WTC11 (cell line): Measurements from ENCODE around the gene ZNF350. TPM values are rescaled to one million over a fixed set of nuclear protein-coding genes. Genes with fewer than 3 reads are reported as not detected.

Experiments used
- ATAC-seq: fragments of 200-7000 bp; cut with Tn5 transposase; 2 replicates; pipeline ENCODE4 v1.10.0; 2021; ENCODE audit warnings: mild to moderate bottlenecking, moderate library complexity
- CTCF ChIA-PET: fragments of 300-600 bp; sonication (Branson Sonifier 250); formaldehyde crosslinking; loops from one replicate; lab custom pipeline; 2021; ENCODE audit warnings: antibody characterized with exemption; lab: Charles Lee
- POLR2A ChIA-PET: fragments of 350-600 bp; sonication (Branson Sonifier 250); formaldehyde crosslinking; loops from one replicate; lab custom pipeline; 2021; ENCODE audit warnings: antibody characterized with exemption; lab: Charles Lee
- DNase-seq: peaks from one replicate; pipeline ENCODE4 v3.0.0; 2021; ENCODE audit warnings: low spot score
- H3K27ac Mint-ChIP-seq: 2 replicates; pipeline ENCODE4 v1.8.0; 2021; ENCODE audit warnings: mixed read lengths
- H3K27me3 Mint-ChIP-seq: 2 replicates; pipeline ENCODE4 v1.8.0; 2021; ENCODE audit warnings: low read depth, mild to moderate bottlenecking, moderate library complexity, mixed read lengths
- H3K36me3 Mint-ChIP-seq: 2 replicates; pipeline ENCODE4 v1.8.0; 2021; ENCODE audit warnings: mixed read lengths
- H3K4me1 Mint-ChIP-seq: 2 replicates; pipeline ENCODE4 v1.8.0; 2022; ENCODE audit warnings: mixed read lengths
- H3K4me3 Mint-ChIP-seq: 2 replicates; pipeline ENCODE4 v1.8.0; 2021; ENCODE audit warnings: mild to moderate bottlenecking, moderate library complexity, mixed read lengths
- H3K9me3 Mint-ChIP-seq: 2 replicates; pipeline ENCODE4 v1.8.0; 2021; ENCODE audit warnings: mixed read lengths
- ATF1 ChIP-seq: sonication (generic); formaldehyde crosslinking; IDR thresholded peaks from 2 replicates; pipeline ENCODE4 v1.8.1; 2023; ENCODE audit warnings: mild to moderate bottlenecking, moderate library complexity, missing genetic modification reagents
- CREB1 ChIP-seq: sonication (generic); formaldehyde crosslinking; IDR thresholded peaks from 2 replicates; pipeline ENCODE4 v1.8.0; 2023; ENCODE audit warnings: mild to moderate bottlenecking, missing genetic modification reagents
- CREM ChIP-seq: sonication (generic); formaldehyde crosslinking; IDR thresholded peaks from 2 replicates; pipeline ENCODE4 v1.8.1; 2022; ENCODE audit warnings: mild to moderate bottlenecking, missing genetic modification reagents, moderate library complexity
- FOXK1 ChIP-seq: sonication (generic); formaldehyde crosslinking; IDR thresholded peaks from 2 replicates; pipeline ENCODE4 v1.8.0; 2022; ENCODE audit warnings: mild to moderate bottlenecking, moderate library complexity, missing genetic modification reagents
- FOXP4 ChIP-seq: sonication (generic); formaldehyde crosslinking; IDR thresholded peaks from 2 replicates; pipeline ENCODE4 v1.8.0; 2022; ENCODE audit warnings: mild to moderate bottlenecking, missing genetic modification reagents
- GABPB1 ChIP-seq: sonication (generic); formaldehyde crosslinking; IDR thresholded peaks from 2 replicates; pipeline ENCODE4 v1.8.1; 2023; ENCODE audit warnings: mild to moderate bottlenecking, missing genetic modification reagents
- IRF1 ChIP-seq: sonication (generic); formaldehyde crosslinking; IDR thresholded peaks from 2 replicates; pipeline ENCODE4 v1.8.0; 2023; ENCODE audit warnings: missing genetic modification reagents
- JUN ChIP-seq: sonication (generic); formaldehyde crosslinking; IDR thresholded peaks from 2 replicates; pipeline ENCODE4 v1.8.0; 2023; ENCODE audit warnings: mild to moderate bottlenecking, missing genetic modification reagents
- MAX ChIP-seq: sonication (generic); formaldehyde crosslinking; IDR thresholded peaks from 2 replicates; pipeline ENCODE4 v1.8.0; 2022; ENCODE audit warnings: mild to moderate bottlenecking, missing genetic modification reagents
- MXD4 ChIP-seq: fragments of 250-450 bp; sonication (Bioruptor Pico); IDR thresholded peaks from 2 replicates; pipeline ENCODE4 v1.8.0; 2021; ENCODE audit warnings: mild to moderate bottlenecking, moderate library complexity, borderline replicate concordance
- MYBL2 ChIP-seq: sonication (generic); formaldehyde crosslinking; IDR thresholded peaks from 2 replicates; pipeline ENCODE4 v1.8.1; 2023; ENCODE audit warnings: mild to moderate bottlenecking, moderate library complexity, missing genetic modification reagents
- NFATC4 ChIP-seq: fragments of 250-450 bp; sonication (Bioruptor Pico); IDR thresholded peaks from 2 replicates; pipeline ENCODE4 v1.9.0; 2021; ENCODE audit warnings: mild to moderate bottlenecking
- NR2C2 ChIP-seq: sonication (generic); formaldehyde crosslinking; IDR thresholded peaks from 2 replicates; pipeline ENCODE4 v1.8.0; 2022; ENCODE audit warnings: mild to moderate bottlenecking, missing genetic modification reagents
- PRRX2 ChIP-seq: fragments of 250-450 bp; sonication (Bioruptor Pico); IDR thresholded peaks from 2 replicates; pipeline ENCODE4 v1.8.0; 2021; ENCODE audit warnings: mild to moderate bottlenecking
- RORB ChIP-seq: fragments of 250-450 bp; sonication (Bioruptor Pico); IDR thresholded peaks from 2 replicates; pipeline ENCODE4 v1.9.0; 2021; ENCODE audit warnings: mild to moderate bottlenecking
- SMAD4 ChIP-seq: sonication (generic); formaldehyde crosslinking; IDR thresholded peaks from 2 replicates; pipeline ENCODE4 v1.8.0; 2022; ENCODE audit warnings: mild to moderate bottlenecking, missing genetic modification reagents
- TCF7 ChIP-seq: sonication (generic); formaldehyde crosslinking; IDR thresholded peaks from 2 replicates; pipeline ENCODE4 v1.8.0; 2022; ENCODE audit warnings: mild to moderate bottlenecking, low read depth, missing genetic modification reagents, moderate library complexity
- TEAD1 ChIP-seq: sonication (generic); formaldehyde crosslinking; IDR thresholded peaks from 2 replicates; pipeline ENCODE4 v1.8.0; 2022; ENCODE audit warnings: mild to moderate bottlenecking, missing genetic modification reagents
- ZNF138 ChIP-seq: sonication (generic); formaldehyde crosslinking; conservative IDR thresholded peaks from 2 replicates; pipeline ENCODE4 v1.8.1; 2022; ENCODE audit warnings: mild to moderate bottlenecking, moderate library complexity, missing genetic modification reagents
- ZNF232 ChIP-seq: sonication (generic); formaldehyde crosslinking; IDR thresholded peaks from 2 replicates; pipeline ENCODE4 v1.8.0; 2022; ENCODE audit warnings: mild to moderate bottlenecking, missing genetic modification reagents
- ZNF281 ChIP-seq: sonication (generic); formaldehyde crosslinking; IDR thresholded peaks from 2 replicates; pipeline ENCODE4 v1.8.0; 2023; ENCODE audit warnings: mild to moderate bottlenecking, missing genetic modification reagents
- ZNF423 ChIP-seq: fragments of 250-450 bp; sonication (Bioruptor Pico); IDR thresholded peaks from 2 replicates; pipeline ENCODE4 v2.1.2; 2022; ENCODE audit warnings: mild to moderate bottlenecking, moderate library complexity
- ZNF532 ChIP-seq: fragments of 250-450 bp; sonication (Bioruptor Pico); IDR thresholded peaks from 2 replicates; pipeline ENCODE4 v1.9.0; 2021; ENCODE audit warnings: mild to moderate bottlenecking, borderline replicate concordance
- ZSCAN18 ChIP-seq: fragments of 250-450 bp; sonication (Bioruptor Pico); IDR thresholded peaks from 2 replicates; pipeline ENCODE4 v2.1.2; 2022; ENCODE audit warnings: mild to moderate bottlenecking, moderate library complexity
- total RNA-seq: library from RNA; stranded (reverse); gene quantifications from 3 replicates; pipeline ENCODE4 v1.2.3, GENCODE V29; 2021

Gene ZNF350
- total RNA-seq, 1 experiment from 2014 or later = 8.1 TPM

GRCh38 chr19:52007806-52008557 is 21.3 kb upstream of the ZNF350 start, which contains the start of gene ZNF615 (continued):
- TF ChIP-seq ZSCAN18 = no peak
- TF ChIP-seq ATF1 (CRISPR knock-in tag) = no peak
- TF ChIP-seq FOXK1 (CRISPR knock-in tag) = no peak; the same call in 1 of the 2 replicates
- TF ChIP-seq PRRX2 (CRISPR knock-in tag) = 0 out of 2 replicates have a peak, but pooled peaks have one; percentile 52
- no peak for TF ChIP-seq TEAD1 (CRISPR knock-in tag)
- no peak for TF ChIP-seq FOXP4 (CRISPR knock-in tag)
- no peak for TF ChIP-seq CREB1 (CRISPR knock-in tag)
- peak; percentile 55 for TF ChIP-seq MAX (CRISPR knock-in tag)
- TF ChIP-seq, all 79 proteins: peak for 6

- TF ChIP-seq ZNF532 (CRISPR knock-in tag) (no peak), JUN (CRISPR knock-in tag) (no peak), MYBL2 (CRISPR knock-in tag) (no peak), NR2C2 (CRISPR knock-in tag) (no peak), ZNF138 (CRISPR knock-in tag) (no peak), ZNF281 (CRISPR knock-in tag) (no peak), RORB (CRISPR knock-in tag) (no peak), ZNF232 (CRISPR knock-in tag) (no peak), CREM (CRISPR knock-in tag) (no peak), MXD4 (CRISPR knock-in tag) (no peak), TCF7 (no peak), IRF1 (no peak), NFATC4 (CRISPR knock-in tag) (no peak), MAX (CRISPR knock-in tag) (no peak), SMAD4 (CRISPR knock-in tag) (no peak), ZNF423 (CRISPR knock-in tag) (no peak), GABPB1 (no peak)
- peaks cover 11% of the 10 kb centered on the region for H3K4me1 Mint-ChIP-seq
- H3K9me3 Mint-ChIP-seq = peaks cover 15% of the 10 kb centered on the region
- DNase-seq (peak; percentile 27), ATAC-seq (peak; percentile 71)
- POLR2A ChIA-PET = interaction anchor here (1.6 kb wide), 1 partner anchor 42 kb away, joined by 4 read pairs; no protein-coding TSS in a partner anchor
- H3K27ac Mint-ChIP-seq = peak overlapping the region; percentile 97; the same call in 1 of the 2 replicates
- H3K27me3 Mint-ChIP-seq = no peaks in the 10 kb centered on the region
- CTCF ChIA-PET = no interaction called here
- H3K36me3 Mint-ChIP-seq = peaks cover 22% of the 10 kb centered on the region
- peak overlapping the region; percentile 96 for H3K4me3 Mint-ChIP-seq
Observed at GRCh38 chr19:52007451-52007805, 20.8 kb upstream of the ZNF350 start.
